ENCODE data around the gene KIF16B. TPM values are rescaled to one million over a fixed set of nuclear protein-coding genes. Genes with fewer than 3 reads are reported as not detected.

Gene KIF16B
- total and polyA plus RNA-seq, 2 donors (not counting 3 experiments of a cell fraction or from before 2014, with no cell fraction given), result 2.9 to 8.8 TPM

DNA sequence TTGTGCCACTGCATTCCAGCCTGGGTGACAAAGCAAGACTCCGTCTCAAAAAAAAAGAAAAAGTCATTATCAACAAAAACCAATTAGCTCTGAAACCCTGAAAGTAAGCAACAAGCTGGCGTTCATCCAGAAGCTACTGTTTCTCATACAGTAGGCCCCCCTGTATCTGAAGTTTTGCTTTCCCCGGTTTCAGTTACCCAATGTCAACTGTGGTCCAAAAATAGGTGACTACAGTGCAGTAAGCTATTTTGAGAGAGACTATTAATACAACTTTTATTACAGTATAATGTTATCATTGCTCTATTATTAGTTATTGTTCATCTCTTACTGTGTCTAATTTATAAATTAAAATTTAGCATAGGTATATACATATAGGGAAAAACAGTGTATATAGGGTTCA lies 135.1 kb downstream of the KIF16B start:
- dilution Hi-C loops (cut with MboI; ENCODE audit: extremely low pct_ligation_motif_present, low sequenced_read_pairs) (no loop called here), intact Hi-C loops (cut with micrococcal nuclease) (no loop called here)
- TF ChIP-seq JUN (IDR thresholded peaks at IDR 0.05; ENCODE audit: borderline replicate concordance, insufficient read depth, insufficient read length, low read depth) (no peak), MYC (IDR thresholded peaks at IDR 0.05; ENCODE audit: low read depth, low read length) (no peak), FOS (IDR thresholded peaks at IDR 0.05; ENCODE audit: borderline replicate concordance, insufficient read depth, low read length) (no peak), POLR2AphosphoS5 (IDR thresholded peaks at IDR 0.05; ENCODE audit: insufficient read depth, low read depth, low read length) (no peak), GATA2 (IDR thresholded peaks at IDR 0.05; ENCODE audit: insufficient read depth, insufficient read length, low read depth, low read length) (no peak), POLR2A (IDR thresholded peaks at IDR 0.05; ENCODE audit: low read depth, low read length) (no peak), EZH2 (IDR thresholded peaks at IDR 0.05; ENCODE audit: borderline replicate concordance, low read depth, low read length, severe bottlenecking) (no peak)
- TF ChIP-seq, protein P1, sequence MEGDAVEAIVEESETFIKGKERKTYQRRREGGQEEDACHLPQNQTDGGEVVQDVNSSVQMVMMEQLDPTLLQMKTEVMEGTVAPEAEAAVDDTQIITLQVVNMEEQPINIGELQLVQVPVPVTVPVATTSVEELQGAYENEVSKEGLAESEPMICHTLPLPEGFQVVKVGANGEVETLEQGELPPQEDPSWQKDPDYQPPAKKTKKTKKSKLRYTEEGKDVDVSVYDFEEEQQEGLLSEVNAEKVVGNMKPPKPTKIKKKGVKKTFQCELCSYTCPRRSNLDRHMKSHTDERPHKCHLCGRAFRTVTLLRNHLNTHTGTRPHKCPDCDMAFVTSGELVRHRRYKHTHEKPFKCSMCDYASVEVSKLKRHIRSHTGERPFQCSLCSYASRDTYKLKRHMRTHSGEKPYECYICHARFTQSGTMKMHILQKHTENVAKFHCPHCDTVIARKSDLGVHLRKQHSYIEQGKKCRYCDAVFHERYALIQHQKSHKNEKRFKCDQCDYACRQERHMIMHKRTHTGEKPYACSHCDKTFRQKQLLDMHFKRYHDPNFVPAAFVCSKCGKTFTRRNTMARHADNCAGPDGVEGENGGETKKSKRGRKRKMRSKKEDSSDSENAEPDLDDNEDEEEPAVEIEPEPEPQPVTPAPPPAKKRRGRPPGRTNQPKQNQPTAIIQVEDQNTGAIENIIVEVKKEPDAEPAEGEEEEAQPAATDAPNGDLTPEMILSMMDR (IDR thresholded peaks at IDR 0.05; ENCODE audit: extremely low read depth in 1 of 2, insufficient read depth in 1 of 2, low read depth in 1 of 2, low read length in 2 of 2), result no peak
- TF ChIP-seq, protein P2, sequence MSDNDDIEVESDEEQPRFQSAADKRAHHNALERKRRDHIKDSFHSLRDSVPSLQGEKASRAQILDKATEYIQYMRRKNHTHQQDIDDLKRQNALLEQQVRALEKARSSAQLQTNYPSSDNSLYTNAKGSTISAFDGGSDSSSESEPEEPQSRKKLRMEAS (IDR thresholded peaks at IDR 0.05; ENCODE audit: insufficient read depth, insufficient read length), result no peak
- H3K9me1 ChIP-seq (replicated peaks; ENCODE audit: control insufficient read depth, extremely low read depth, insufficient read depth, low read length), result no peaks in the 10 kb centered on the region
- no peak overlapping the region for H3K4me2 ChIP-seq (ENCODE audit: insufficient read depth, low read length)
- no peak overlapping the region for H3K9ac ChIP-seq (replicated peaks; ENCODE audit: extremely low read depth, insufficient read depth, low read length)
- H3K9me3 ChIP-seq (replicated peaks; ENCODE audit: control insufficient read depth, insufficient read depth, low read length), result no peaks in the 10 kb centered on the region
- no peaks in the 10 kb centered on the region for H3K36me3 ChIP-seq (ENCODE audit: control insufficient read depth in 2 of 2, extremely low read depth in 1 of 2, insufficient read depth in 2 of 2, low read length in 2 of 2)
- FAIRE-seq (no peak), DNase-seq (ENCODE audit: low read depth, low spot score) (no peak)
- H3K27me3 ChIP-seq (ENCODE audit: control insufficient read depth in 2 of 2, insufficient read depth in 2 of 2, low read length in 2 of 2), result no peaks in the 10 kb centered on the region
- no peak overlapping the region for H2AFZ ChIP-seq (ENCODE audit: low read depth, low read length)
- BruUV-seq (replicated peaks), result no TSS peak
- no peaks in the 10 kb centered on the region for H3K4me1 ChIP-seq (ENCODE audit: control insufficient read depth, extremely low read depth, insufficient read depth, low read length)
- CTCF ChIA-PET, result no interaction called here
- H3K4me3 ChIP-seq (replicated peaks in 1 of 3; ENCODE audit: insufficient read depth in 1 of 3, low read depth in 1 of 3, low read length in 3 of 3), result no peak overlapping the region
- POLR2A ChIA-PET, result no interaction called here
- no peaks in the 10 kb centered on the region for H4K20me1 ChIP-seq (replicated peaks; ENCODE audit: control insufficient read depth, extremely low read depth, insufficient read depth, low read length)
- H3K79me2 ChIP-seq (ENCODE audit: control insufficient read depth, insufficient read depth, low read length), result no peaks in the 10 kb centered on the region
- H3K27ac ChIP-seq (ENCODE audit: insufficient read depth, low read depth, low read length), result no peak overlapping the region
